HepG2 (cell line): Measurements from ENCODE around the gene ERCC4. TPM values are rescaled to one million over a fixed set of nuclear protein-coding genes. Genes with fewer than 3 reads are reported as not detected.

Experiments used
- BHLHE40 ChIP-seq: IDR thresholded peaks from 2 replicates; pipeline ENCODE4 v1.6.1; 2011; ENCODE audit warnings: low read length, improper control_type of control experiment
- BRCA1 ChIP-seq: sonication (generic); formaldehyde crosslinking; IDR thresholded peaks from 2 replicates; pipeline ENCODE4 v1.4.0; 2020; ENCODE audit warnings: missing genetic modification reagents
- CREB3 ChIP-seq: sonication (generic); formaldehyde crosslinking; IDR thresholded peaks from 2 replicates; pipeline ENCODE4 v1.5.0; 2020; ENCODE audit warnings: missing genetic modification reagents
- DNMT3B ChIP-seq: conservative IDR thresholded peaks from 2 replicates; pipeline ENCODE4 v1.6.1; 2016; ENCODE audit warnings: missing biosample characterization, control low read depth
- EHMT2 ChIP-seq: fragments of 200-600 bp; sonication (generic); IDR thresholded peaks from 2 replicates; pipeline ENCODE4 v1.7.0; 2017; ENCODE audit warnings: antibody characterized with exemption, low read depth, low read length, borderline replicate concordance
- GTF2F1 ChIP-seq: fragments of 150-350 bp; IDR thresholded peaks from 2 replicates; pipeline ENCODE4 v1.6.1; 2014; ENCODE audit warnings: low read length
- HDAC6 ChIP-seq: fragments of 200-600 bp; sonication (generic); IDR thresholded peaks from 2 replicates; pipeline ENCODE4 v1.7.0; 2017; ENCODE audit warnings: mild to moderate bottlenecking, antibody characterized with exemption, low read length, low read depth
- HNRNPK ChIP-seq: fragments of 200-400 bp; formaldehyde crosslinking; IDR thresholded peaks from 2 replicates; pipeline ENCODE4 v1.6.1; 2018; ENCODE audit warnings: low read length, low read depth, moderate library complexity, mild to moderate bottlenecking; ENCODE audit not compliant: poor library complexity, severe bottlenecking
- MATR3 ChIP-seq: sonication (generic); formaldehyde crosslinking; IDR thresholded peaks from 2 replicates; pipeline ENCODE4 v1.4.0; 2020; ENCODE audit warnings: missing genetic modification reagents
- MBD4 ChIP-seq: IDR thresholded peaks from 2 replicates; pipeline ENCODE4 v1.6.1; 2012; ENCODE audit warnings: low read length, inconsistent platforms, borderline replicate concordance
- MTA3 ChIP-seq: sonication (generic); formaldehyde crosslinking; IDR thresholded peaks from 2 replicates; pipeline ENCODE4 v1.4.0; 2020; ENCODE audit warnings: missing genetic modification reagents
- PHF5A ChIP-seq: IDR thresholded peaks from one replicate; pipeline ENCODE4 v1.6.1; 2018; ENCODE audit warnings: low read depth, missing genetic modification reagents; ENCODE audit not compliant: unreplicated experiment
- RBM39 ChIP-seq: fragments of 200-400 bp; formaldehyde crosslinking; IDR thresholded peaks from one replicate; pipeline ENCODE4 v1.6.1; 2018; ENCODE audit warnings: antibody characterized with exemption, mild to moderate bottlenecking, low read depth, low read length; ENCODE audit not compliant: poor library complexity, severe bottlenecking
- REPIN1 ChIP-seq: sonication (generic); formaldehyde crosslinking; IDR thresholded peaks from 2 replicates; pipeline ENCODE4 v1.8.0; 2022; ENCODE audit warnings: missing genetic modification reagents, low read depth, mild to moderate bottlenecking, borderline replicate concordance
- RFXAP ChIP-seq: sonication (generic); formaldehyde crosslinking; IDR thresholded peaks from 2 replicates; pipeline ENCODE4 v1.4.0; 2020; ENCODE audit warnings: missing genetic modification reagents, borderline replicate concordance
- SAP130 ChIP-seq: IDR thresholded peaks from 2 replicates; pipeline ENCODE4 v1.6.1; 2016; ENCODE audit warnings: low read depth
- ZBTB3 ChIP-seq: sonication (generic); formaldehyde crosslinking; IDR thresholded peaks from 2 replicates; pipeline ENCODE4 v1.4.0; 2020; ENCODE audit warnings: low read depth, mild to moderate bottlenecking, moderate library complexity, missing genetic modification reagents, borderline replicate concordance
- ZFP36 ChIP-seq: fragments of 150-350 bp; IDR thresholded peaks from 2 replicates; pipeline ENCODE4 v1.6.1; 2018; ENCODE audit warnings: borderline replicate concordance, low read length, low read depth; ENCODE audit not compliant: partially characterized antibody
- ZFP37 ChIP-seq: sonication (generic); formaldehyde crosslinking; IDR thresholded peaks from 2 replicates; pipeline ENCODE4 v1.4.0; 2020; ENCODE audit warnings: missing genetic modification reagents, borderline replicate concordance
- ZMYM4 ChIP-seq: sonication (generic); formaldehyde crosslinking; IDR thresholded peaks from 2 replicates; pipeline ENCODE4 v1.8.1; 2023; ENCODE audit warnings: mild to moderate bottlenecking, missing genetic modification reagents
- ZNF17 ChIP-seq: sonication (generic); formaldehyde crosslinking; IDR thresholded peaks from 2 replicates; pipeline ENCODE4 v1.5.0; 2020; ENCODE audit warnings: mild to moderate bottlenecking, missing genetic modification reagents
- ZNF251 ChIP-seq: sonication (generic); formaldehyde crosslinking; IDR thresholded peaks from 2 replicates; pipeline ENCODE4 v1.9.0; 2021; ENCODE audit warnings: mild to moderate bottlenecking, missing genetic modification reagents
- ZNF263 ChIP-seq: sonication (generic); formaldehyde crosslinking; IDR thresholded peaks from 2 replicates; pipeline ENCODE4 v1.4.0; 2020; ENCODE audit warnings: missing genetic modification reagents
- ZNF484 ChIP-seq: sonication (generic); formaldehyde crosslinking; IDR thresholded peaks from 2 replicates; pipeline ENCODE4 v1.5.1; 2020; ENCODE audit warnings: mild to moderate bottlenecking, low read depth, missing genetic modification reagents, borderline replicate concordance
- ZNF569 ChIP-seq: sonication (generic); formaldehyde crosslinking; IDR thresholded peaks from 2 replicates; pipeline ENCODE4 v1.5.0; 2020; ENCODE audit warnings: mild to moderate bottlenecking, missing genetic modification reagents, moderate library complexity, borderline replicate concordance
- ZNF720 ChIP-seq: sonication (generic); formaldehyde crosslinking; IDR thresholded peaks from 2 replicates; pipeline ENCODE4 v1.4.0; 2020; ENCODE audit warnings: missing genetic modification reagents
- ZNF740 ChIP-seq: sonication (generic); formaldehyde crosslinking; IDR thresholded peaks from 2 replicates; pipeline ENCODE4 v1.4.0; 2020; ENCODE audit warnings: missing genetic modification reagents
- ZNF749 ChIP-seq: sonication (generic); formaldehyde crosslinking; IDR thresholded peaks from 2 replicates; pipeline ENCODE4 v1.8.0; 2022; ENCODE audit warnings: mild to moderate bottlenecking, missing genetic modification reagents, moderate library complexity, borderline replicate concordance
- ZNF773 ChIP-seq: sonication (generic); formaldehyde crosslinking; IDR thresholded peaks from 2 replicates; pipeline ENCODE4 v1.4.0; 2020; ENCODE audit warnings: missing genetic modification reagents, borderline replicate concordance
- ZNF782 ChIP-seq: sonication (generic); formaldehyde crosslinking; IDR thresholded peaks from 2 replicates; pipeline ENCODE4 v1.4.0; 2020; ENCODE audit warnings: missing genetic modification reagents, mild to moderate bottlenecking, borderline replicate concordance
- ZSCAN25 ChIP-seq: sonication (generic); formaldehyde crosslinking; IDR thresholded peaks from 2 replicates; pipeline ENCODE4 v1.8.0; 2022; ENCODE audit warnings: mild to moderate bottlenecking, missing genetic modification reagents
- polyA plus RNA-seq, 8 experiments: library from polyadenylated mRNA; depleted of rRNA in 3 of 8; stranded (reverse) in 7 of 8; unstranded in 1 of 8; fragments of >200 nt; fragmentation: Illumina TruSeq in 4 of 8; extraction: Trizol in 4 of 8; gene quantifications; 2 replicates each; pipeline versions ENCODE4 v1.2.1 to v1.2.3, GENCODE V29; 2011 to 2016; ENCODE audit warnings: low read depth in 4 of 8, missing spikeins in 1 of 8, mixed read lengths in 1 of 8; ENCODE audit not compliant: insufficient read depth in 1 of 8
- total RNA-seq, 5 experiments: library from RNA; depleted of rRNA; stranded (reverse); fragments of >200 nt; fragmentation: Illumina TruSeq; extraction: Trizol; gene quantifications; 2 replicates each; pipeline ENCODE4 v1.2.3, GENCODE V29; 2016; ENCODE audit warnings: low read depth in 1 of 5
- TF ChIP-seq, protein P1 (sequence below): sonication (generic); formaldehyde crosslinking; IDR thresholded peaks from 2 replicates; pipeline ENCODE4 v1.5.0; 2020; ENCODE audit warnings: missing genetic modification reagents

The ERCC4 gene
- total and polyA plus RNA-seq, 2 of the 13 experiments (the other 11 are each of a cell fraction or from before 2014, with no cell fraction given): 5.4 to 15.2 TPM

DNA sequence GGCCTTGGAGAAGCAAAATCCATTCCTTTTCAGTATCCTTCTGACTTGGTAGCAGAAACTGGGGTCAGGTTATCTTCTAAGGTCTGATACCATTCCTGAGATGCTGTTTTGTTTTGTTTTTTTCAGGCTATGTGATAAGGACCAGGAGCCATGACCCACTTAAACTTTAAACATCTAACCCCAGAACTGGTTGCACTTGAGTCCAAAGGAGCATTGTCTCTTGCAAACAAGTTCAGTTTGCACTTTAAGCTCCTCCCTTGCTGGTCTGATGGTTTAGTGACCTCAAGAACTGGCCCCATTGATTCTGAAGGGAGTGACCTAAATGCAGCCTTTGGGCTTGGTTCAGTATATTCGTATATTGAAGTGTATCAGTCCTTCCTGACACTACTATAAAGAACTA, 75.2 kb downstream of the ERCC4 start (continued):
- no peak for TF ChIP-seq CREB3 (CRISPR knock-in tag)
- TF ChIP-seq REPIN1 (CRISPR knock-in tag): peak; percentile 79
- no peak for TF ChIP-seq ZNF749 (CRISPR knock-in tag)
- TF ChIP-seq ZNF720 (CRISPR knock-in tag): no peak
- no peak for TF ChIP-seq EHMT2
- no peak for TF ChIP-seq PHF5A (CRISPR knock-in tag)
- TF ChIP-seq ZNF251 (CRISPR knock-in tag): no peak
- no peak for TF ChIP-seq HNRNPK
- TF ChIP-seq HDAC6: no peak
- TF ChIP-seq ZMYM4: peak; percentile 72
- no peak for TF ChIP-seq MBD4
- no peak for TF ChIP-seq DNMT3B
- TF ChIP-seq RBM39: no peak
- no peak for TF ChIP-seq ZFP37 (CRISPR knock-in tag)
- no peak for TF ChIP-seq ZNF17
- TF ChIP-seq BHLHE40: no peak
- TF ChIP-seq ZNF773: no peak
- no peak for TF ChIP-seq ZNF782 (CRISPR knock-in tag)
- TF ChIP-seq ZFP36: no peak
- TF ChIP-seq ZNF740: no peak
- no peak for TF ChIP-seq RFXAP (CRISPR knock-in tag)
- no peak for TF ChIP-seq MTA3 (CRISPR knock-in tag)
- TF ChIP-seq, protein P1, sequence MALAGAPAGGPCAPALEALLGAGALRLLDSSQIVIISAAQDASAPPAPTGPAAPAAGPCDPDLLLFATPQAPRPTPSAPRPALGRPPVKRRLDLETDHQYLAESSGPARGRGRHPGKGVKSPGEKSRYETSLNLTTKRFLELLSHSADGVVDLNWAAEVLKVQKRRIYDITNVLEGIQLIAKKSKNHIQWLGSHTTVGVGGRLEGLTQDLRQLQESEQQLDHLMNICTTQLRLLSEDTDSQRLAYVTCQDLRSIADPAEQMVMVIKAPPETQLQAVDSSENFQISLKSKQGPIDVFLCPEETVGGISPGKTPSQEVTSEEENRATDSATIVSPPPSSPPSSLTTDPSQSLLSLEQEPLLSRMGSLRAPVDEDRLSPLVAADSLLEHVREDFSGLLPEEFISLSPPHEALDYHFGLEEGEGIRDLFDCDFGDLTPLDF (CRISPR knock-in tag): no peak
- TF ChIP-seq ZBTB3 (CRISPR knock-in tag): no peak
- no peak for TF ChIP-seq SAP130 (CRISPR knock-in tag)
- no peak for TF ChIP-seq MATR3 (CRISPR knock-in tag)
- no peak for TF ChIP-seq ZNF569
- TF ChIP-seq ZSCAN25: 0 out of 2 replicates have a peak, but pooled peaks have one; percentile 17
- no peak for TF ChIP-seq ZNF263 (CRISPR knock-in tag)
- TF ChIP-seq ZNF484 (CRISPR knock-in tag): no peak
- no peak for TF ChIP-seq BRCA1
- TF ChIP-seq GTF2F1: no peak
